IPS-18a (cell line): ENCODE results near the gene HS6ST3.

Experiments used
- H3K27ac ChIP-seq: one replicate; pipeline ENCODE4 v1.5.1; 2013; ENCODE audit warnings: low read length
- H3K27me3 ChIP-seq: one replicate; pipeline ENCODE4 v1.6.1; 2013; ENCODE audit warnings: mild to moderate bottlenecking, low read length; ENCODE audit not compliant: control insufficient read depth, insufficient read depth
- H3K36me3 ChIP-seq: one replicate; pipeline ENCODE4 v1.6.1; 2013; ENCODE audit warnings: low read depth, low read length; ENCODE audit not compliant: control insufficient read depth
- H3K4me1 ChIP-seq: one replicate; pipeline ENCODE4 v1.6.1; 2013; ENCODE audit warnings: low read depth, low read length; ENCODE audit not compliant: control insufficient read depth
- H3K4me3 ChIP-seq: one replicate; pipeline ENCODE4 v1.5.1; 2013; ENCODE audit warnings: low read length
- H3K9ac ChIP-seq: one replicate; pipeline ENCODE4 v1.6.1; 2013; ENCODE audit warnings: mild to moderate bottlenecking, low read length, moderate library complexity
- H3K9me3 ChIP-seq: one replicate; pipeline ENCODE4 v1.6.1; 2013; ENCODE audit warnings: low read depth, low read length; ENCODE audit not compliant: control insufficient read depth

HS6ST3 gene

DNA sequence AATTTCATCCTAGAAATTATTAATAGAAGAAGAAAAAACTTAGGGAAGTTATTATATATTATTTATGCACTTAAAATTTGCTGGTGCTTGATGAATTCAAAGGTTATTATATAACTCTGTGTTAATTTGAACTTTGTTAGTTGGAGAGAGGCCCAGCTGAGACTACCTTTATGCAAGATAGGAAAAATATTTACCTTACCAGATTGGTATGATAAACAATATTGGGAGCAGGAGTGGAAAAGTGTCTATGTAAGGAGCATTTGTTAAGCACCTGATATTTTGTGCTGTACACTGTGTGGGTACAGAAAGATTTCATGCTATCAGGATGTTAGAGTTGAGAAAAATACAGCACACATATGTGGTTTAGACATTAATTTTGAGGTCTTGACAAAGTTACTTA lies 547.1 kb downstream of the HS6ST3 start:
- H3K36me3 ChIP-seq, result no peaks in the 10 kb centered on the region
- no peaks in the 10 kb centered on the region for H3K27me3 ChIP-seq
- no peaks in the 10 kb centered on the region for H3K4me1 ChIP-seq
- H3K9ac ChIP-seq, result no peak overlapping the region
- no peak overlapping the region for H3K4me3 ChIP-seq
- no peak overlapping the region for H3K27ac ChIP-seq
- no peaks in the 10 kb centered on the region for H3K9me3 ChIP-seq

- Histone ChIP-seq H3K4me3 (no peak overlapping the region), H3K36me3 (no peaks in the 10 kb centered on the region), H3K27ac (no peak overlapping the region), H3K4me1 (no peaks in the 10 kb centered on the region), H3K9ac (no peak overlapping the region), H3K9me3 (peaks cover 7% of the 10 kb centered on the region), H3K27me3 (no peaks in the 10 kb centered on the region)
These were observed 556.2 kb downstream of the HS6ST3 start for GRCh38 chr13:96646101-96646500.

DNA sequence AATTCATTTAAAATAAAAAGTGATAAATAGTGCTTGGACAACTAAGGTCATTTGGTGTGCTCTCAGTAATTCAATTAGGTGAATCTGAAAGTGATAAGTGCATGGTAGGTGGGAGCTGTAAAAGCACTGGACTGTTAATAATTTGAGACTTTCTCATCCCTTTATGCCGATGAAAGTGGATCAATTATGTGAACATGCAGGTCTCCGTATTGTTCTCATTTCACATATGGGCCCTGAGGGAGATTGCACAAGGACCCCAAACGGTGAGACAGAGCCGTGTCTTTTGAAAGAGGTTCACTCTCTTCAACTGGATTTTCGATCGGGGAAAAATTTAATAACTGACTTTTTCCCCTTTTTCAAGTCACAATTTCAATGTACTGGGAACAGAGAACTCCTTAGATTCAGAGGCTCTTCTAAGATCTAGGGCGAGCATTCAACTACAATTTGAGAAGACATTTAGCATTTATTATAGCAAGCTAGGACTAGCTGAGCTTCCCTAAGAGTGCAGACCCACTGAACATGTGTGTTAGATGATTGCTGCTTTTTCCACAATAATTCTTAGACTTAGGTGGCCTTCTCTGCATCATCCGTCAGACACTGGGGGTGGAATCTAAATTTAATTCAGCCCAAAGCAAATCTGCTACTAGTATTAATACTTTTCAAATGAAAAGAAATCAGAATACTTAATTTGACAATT lies 556.8 kb downstream of the HS6ST3 start:
- H3K27me3 ChIP-seq, result no peaks in the 10 kb centered on the region
- peaks cover 7% of the 10 kb centered on the region for H3K9me3 ChIP-seq
- H3K4me1 ChIP-seq, result no peaks in the 10 kb centered on the region
- no peak overlapping the region for H3K27ac ChIP-seq
- H3K36me3 ChIP-seq, result no peaks in the 10 kb centered on the region
- no peak overlapping the region for H3K9ac ChIP-seq
- no peak overlapping the region for H3K4me3 ChIP-seq

- Histone ChIP-seq H3K4me3 (no peak overlapping the region), H3K9me3 (no peaks in the 10 kb centered on the region), H3K9ac (no peak overlapping the region), H3K4me1 (no peaks in the 10 kb centered on the region), H3K27ac (no peak overlapping the region), H3K36me3 (no peaks in the 10 kb centered on the region), H3K27me3 (no peaks in the 10 kb centered on the region)
These were observed 560.5 kb downstream of the HS6ST3 start for GRCh38 chr13:96650301-96650886.

GRCh38 chr13:96651598-96651997 lies 561.7 kb downstream of the HS6ST3 start:
- Histone ChIP-seq H3K4me3 (no peak overlapping the region), H3K9ac (no peak overlapping the region), H3K4me1 (no peaks in the 10 kb centered on the region), H3K27me3 (no peaks in the 10 kb centered on the region), H3K9me3 (no peaks in the 10 kb centered on the region), H3K27ac (no peak overlapping the region), H3K36me3 (no peaks in the 10 kb centered on the region)

DNA sequence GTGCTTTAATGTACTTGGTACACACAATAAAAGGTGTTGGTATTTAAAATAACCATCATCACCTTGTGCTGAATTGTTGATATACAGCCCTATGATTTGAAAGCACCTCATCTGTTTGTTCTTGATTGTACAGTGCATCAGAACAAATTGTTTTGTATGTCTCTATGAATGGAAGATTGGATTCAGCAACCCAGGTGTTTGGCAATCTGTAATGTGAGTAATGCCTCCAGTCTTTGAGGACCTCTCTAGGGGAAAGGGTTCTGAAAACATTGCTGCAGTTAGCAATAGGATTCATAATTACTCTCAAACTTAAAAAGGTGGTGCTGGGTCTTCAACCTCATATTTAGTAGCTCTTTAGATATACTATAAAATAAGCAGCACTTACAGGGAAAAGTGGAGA lies 562.6 kb downstream of the HS6ST3 start:
- H3K27me3 ChIP-seq, result no peaks in the 10 kb centered on the region
- no peaks in the 10 kb centered on the region for H3K9me3 ChIP-seq
- no peak overlapping the region for H3K4me3 ChIP-seq
- no peaks in the 10 kb centered on the region for H3K4me1 ChIP-seq
- no peak overlapping the region for H3K9ac ChIP-seq
- no peaks in the 10 kb centered on the region for H3K36me3 ChIP-seq
- H3K27ac ChIP-seq, result no peak overlapping the region

DNA sequence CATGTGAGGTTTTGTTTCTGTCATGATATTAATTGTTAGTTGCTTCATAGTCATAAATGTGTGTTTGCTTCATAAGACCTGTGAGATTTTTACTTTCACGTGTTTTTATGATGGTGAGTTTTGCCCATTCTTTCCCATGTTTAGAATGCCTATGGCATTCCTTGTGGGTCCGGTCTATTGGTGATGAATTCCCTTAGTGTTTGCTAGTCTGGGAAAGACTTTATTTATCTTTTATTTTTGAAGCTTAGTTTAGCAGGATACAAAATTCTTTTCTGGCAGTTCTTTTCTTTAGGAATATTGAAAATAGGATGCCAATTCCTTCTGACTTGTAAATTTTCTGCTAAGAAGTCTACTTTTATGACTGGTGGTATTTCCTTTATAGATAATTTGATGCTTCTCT lies 571.7 kb downstream of the HS6ST3 start:
- no peaks in the 10 kb centered on the region for H3K4me1 ChIP-seq
- no peaks in the 10 kb centered on the region for H3K9me3 ChIP-seq
- H3K9ac ChIP-seq, result no peak overlapping the region
- no peaks in the 10 kb centered on the region for H3K36me3 ChIP-seq
- no peak overlapping the region for H3K4me3 ChIP-seq
- H3K27ac ChIP-seq, result no peak overlapping the region
- no peaks in the 10 kb centered on the region for H3K27me3 ChIP-seq

DNA sequence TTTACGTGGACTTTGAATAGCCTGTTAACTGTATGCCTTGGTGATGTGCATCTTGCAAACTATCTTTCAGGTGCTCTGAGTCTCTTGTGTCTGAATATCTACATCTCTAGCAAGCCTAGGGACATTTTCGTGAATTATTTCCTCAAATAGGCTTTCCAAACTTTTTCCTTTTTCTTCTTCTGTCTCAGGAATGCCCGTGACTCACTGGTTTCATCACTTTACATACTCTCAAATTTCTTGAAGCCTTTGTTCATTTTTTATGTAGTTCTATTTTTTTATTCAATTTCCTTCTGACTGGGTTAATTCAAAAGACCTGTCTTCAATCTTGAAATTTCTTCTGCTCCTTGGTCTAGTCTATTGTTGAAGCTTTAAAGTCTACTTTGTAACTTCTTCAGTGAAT lies 572.1 kb downstream of the HS6ST3 start:
- no peak overlapping the region for H3K27ac ChIP-seq
- H3K4me1 ChIP-seq, result no peaks in the 10 kb centered on the region
- H3K9ac ChIP-seq, result no peak overlapping the region
- no peaks in the 10 kb centered on the region for H3K9me3 ChIP-seq
- no peaks in the 10 kb centered on the region for H3K36me3 ChIP-seq
- no peaks in the 10 kb centered on the region for H3K27me3 ChIP-seq
- no peak overlapping the region for H3K4me3 ChIP-seq

DNA sequence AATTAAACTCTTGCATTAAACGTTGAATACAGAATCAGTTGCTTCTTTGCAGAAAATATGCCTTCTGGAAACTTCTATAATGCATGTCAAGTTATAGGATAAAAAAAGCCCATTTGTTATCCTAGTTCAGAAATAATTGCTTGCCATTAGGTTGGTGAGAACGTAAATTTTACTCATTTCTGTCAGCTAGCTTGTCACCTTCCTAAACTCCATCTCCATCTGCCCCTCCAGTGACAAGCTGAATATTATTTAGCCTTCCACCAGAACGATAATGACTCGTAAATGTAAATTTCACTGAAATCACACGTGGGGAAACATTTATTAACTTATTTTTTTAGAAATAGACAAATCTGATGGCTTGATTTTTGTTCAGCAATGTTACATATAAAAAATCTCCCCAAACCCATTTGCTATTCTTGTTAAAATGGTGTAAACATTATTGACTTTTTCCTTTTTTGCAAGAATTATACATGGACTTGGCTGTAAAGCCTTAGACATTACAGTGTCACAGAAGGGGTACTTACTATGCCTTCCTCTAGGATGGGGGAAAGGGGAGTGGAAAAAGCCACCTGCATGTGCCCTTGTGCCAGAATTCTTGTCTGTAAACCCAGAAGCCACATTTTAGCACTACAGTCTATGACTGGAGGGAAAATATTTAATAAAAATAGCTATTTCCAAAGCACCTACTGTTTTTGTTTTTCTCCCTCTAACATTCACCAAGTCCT lies 577.5 kb downstream of the HS6ST3 start:
- H3K9ac ChIP-seq, result no peak overlapping the region
- no peaks in the 10 kb centered on the region for H3K9me3 ChIP-seq
- H3K27ac ChIP-seq, result no peak overlapping the region
- no peaks in the 10 kb centered on the region for H3K27me3 ChIP-seq
- H3K36me3 ChIP-seq, result no peaks in the 10 kb centered on the region
- no peak overlapping the region for H3K4me3 ChIP-seq
- no peaks in the 10 kb centered on the region for H3K4me1 ChIP-seq

- Histone ChIP-seq H3K9ac (no peak overlapping the region), H3K4me3 (no peak overlapping the region), H3K27me3 (no peaks in the 10 kb centered on the region), H3K4me1 (no peaks in the 10 kb centered on the region), H3K27ac (no peak overlapping the region), H3K9me3 (no peaks in the 10 kb centered on the region), H3K36me3 (no peaks in the 10 kb centered on the region)
These were observed 581.2 kb downstream of the HS6ST3 start for GRCh38 chr13:96671073-96671472.

DNA sequence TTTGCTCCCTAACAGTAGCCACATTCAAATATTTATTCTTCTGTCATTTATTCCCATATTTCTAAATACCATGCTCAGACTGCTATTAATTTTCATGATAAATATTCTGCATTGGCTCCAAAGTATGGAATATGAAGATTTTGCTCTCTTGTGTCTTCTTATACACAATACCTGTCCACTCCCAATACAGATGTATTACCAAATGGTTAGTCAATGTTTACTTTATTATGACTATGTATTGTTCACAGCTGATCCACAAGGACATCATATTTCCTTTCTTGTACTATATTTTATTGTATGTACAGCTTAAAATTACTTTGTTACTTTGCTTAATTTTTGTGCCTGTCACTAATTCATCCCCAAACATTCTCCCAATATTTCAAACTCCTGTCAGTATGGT lies 582.1 kb downstream of the HS6ST3 start:
- Histone ChIP-seq H3K27ac (no peak overlapping the region), H3K27me3 (no peaks in the 10 kb centered on the region), H3K4me1 (no peaks in the 10 kb centered on the region), H3K9me3 (no peaks in the 10 kb centered on the region), H3K36me3 (no peaks in the 10 kb centered on the region), H3K4me3 (no peak overlapping the region), H3K9ac (no peak overlapping the region)

- Histone ChIP-seq H3K36me3 (no peaks in the 10 kb centered on the region), H3K4me1 (no peaks in the 10 kb centered on the region), H3K9ac (no peak overlapping the region), H3K9me3 (no peaks in the 10 kb centered on the region), H3K27me3 (no peaks in the 10 kb centered on the region), H3K27ac (no peak overlapping the region), H3K4me3 (no peak overlapping the region)
These were observed 583.9 kb downstream of the HS6ST3 start for GRCh38 chr13:96673825-96674224.
